COLO829 (cell line): ENCODE measurements around the gene PLAU.
A peak's percentile ranks its signal among the peaks of the same experiment; 100 is the strongest.
"Not testable (repeated sequence)": the region's sequence is repeated elsewhere in the genome, so short reads cannot be mapped to it uniquely, and the experiment has no call there.

Experiments used
- DNase-seq: peaks from one replicate; pipeline ENCODE4 v3.0.0; 2012; ENCODE audit warnings: low spot score

Gene PLAU

GRCh38 chr10:73922007-73922863, 11.3 kb downstream of the PLAU start:
- DNase-seq = no peak

GRCh38 chr10:73922864-73923133, 11.9 kb downstream of the PLAU start:
- no peak for DNase-seq

- DNase-seq = no peak
Observed at GRCh38 chr10:73923935-73924598, 13.1 kb downstream of the PLAU start.

- DNase-seq = no peak
Observed at GRCh38 chr10:73924935-73925334, 14.0 kb downstream of the PLAU start.

DNA sequence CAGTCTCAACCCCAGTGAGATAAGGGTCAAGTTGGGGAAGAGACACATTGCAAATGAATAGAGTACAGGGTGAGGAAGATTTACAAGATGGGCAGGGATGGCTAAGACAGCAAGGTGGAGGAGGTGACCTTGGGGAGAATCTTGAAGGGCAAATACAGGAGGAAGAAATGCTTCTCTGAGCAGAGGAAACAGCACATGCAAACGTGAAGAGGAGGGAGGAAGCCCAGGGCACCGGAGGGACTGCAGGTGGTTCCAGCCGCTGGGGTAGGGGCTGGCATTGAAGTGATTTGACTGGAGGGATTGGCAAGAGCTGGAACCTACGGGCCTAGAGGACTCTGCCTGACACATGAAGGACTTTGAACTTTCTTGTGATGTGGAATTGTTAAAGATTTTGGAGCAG, 14.6 kb downstream of the PLAU start:
- no peak for DNase-seq

- no peak for DNase-seq
Observed at GRCh38 chr10:73926152-73926764, 15.3 kb downstream of the PLAU start.

DNA sequence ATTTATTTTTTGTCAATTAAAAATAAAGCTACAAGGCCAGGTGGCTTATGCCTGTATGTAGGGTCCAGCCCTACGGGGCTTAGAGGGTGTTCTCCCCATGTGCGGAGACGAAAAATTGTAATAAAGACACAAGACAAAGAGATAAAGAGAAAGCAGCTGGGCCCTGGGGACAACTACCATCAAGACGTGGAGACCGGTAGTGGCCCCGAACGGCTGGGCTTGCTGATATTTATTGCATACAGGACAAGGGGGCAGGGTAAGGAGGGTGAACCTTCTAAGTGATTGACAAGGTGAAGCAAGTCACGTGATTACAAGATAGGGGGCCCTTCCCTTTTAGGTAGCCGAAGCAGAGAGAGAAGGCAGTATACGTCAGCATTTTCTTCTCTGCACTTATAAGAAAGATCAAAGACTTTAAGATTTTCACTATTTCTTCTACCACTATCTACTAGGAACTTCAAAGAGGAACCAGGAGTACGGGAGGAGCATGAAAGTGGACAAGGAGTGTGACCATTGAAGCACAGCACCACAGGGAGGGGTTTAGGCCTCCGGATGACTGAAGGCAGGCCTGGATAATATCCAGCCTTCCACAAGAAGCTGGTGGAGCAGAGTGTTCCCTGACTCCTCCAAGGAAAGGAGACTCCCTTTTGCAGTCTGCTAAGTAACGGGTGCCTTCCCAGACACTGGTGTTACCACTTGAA, 19.8 kb downstream of the PLAU start:
- not testable (repeated sequence) for DNase-seq

- no peak for DNase-seq
Observed at GRCh38 chr10:73931767-73932619, 21.1 kb downstream of the PLAU start.

DNA sequence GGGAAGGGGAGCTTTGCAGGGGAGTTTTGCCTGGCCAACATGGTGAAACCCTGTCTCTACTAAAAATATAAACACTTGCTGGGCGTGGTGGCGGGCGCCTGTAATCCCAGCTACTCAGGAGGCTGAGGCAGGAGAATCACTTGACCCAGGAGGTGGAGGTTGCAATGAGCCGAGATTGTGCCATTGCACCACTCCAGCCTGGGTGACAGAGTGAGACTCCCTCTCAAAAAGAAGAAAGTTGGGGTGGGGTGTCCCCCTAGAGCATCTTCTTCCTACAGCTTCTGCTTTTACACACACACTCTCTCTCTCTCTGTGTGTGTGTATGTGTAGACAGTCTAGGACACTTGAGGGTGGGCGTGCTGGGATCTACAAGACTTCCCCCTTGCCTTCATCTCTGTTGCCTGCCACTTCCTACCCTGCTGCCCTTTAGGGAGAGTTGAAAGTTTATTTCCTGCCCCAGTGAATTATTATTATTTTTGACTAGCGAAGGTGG, 21.7 kb downstream of the PLAU start:
- DNase-seq = no peak

- no peak for DNase-seq
Observed at GRCh38 chr10:73934074-73934473, 23.1 kb downstream of the PLAU start.

DNA sequence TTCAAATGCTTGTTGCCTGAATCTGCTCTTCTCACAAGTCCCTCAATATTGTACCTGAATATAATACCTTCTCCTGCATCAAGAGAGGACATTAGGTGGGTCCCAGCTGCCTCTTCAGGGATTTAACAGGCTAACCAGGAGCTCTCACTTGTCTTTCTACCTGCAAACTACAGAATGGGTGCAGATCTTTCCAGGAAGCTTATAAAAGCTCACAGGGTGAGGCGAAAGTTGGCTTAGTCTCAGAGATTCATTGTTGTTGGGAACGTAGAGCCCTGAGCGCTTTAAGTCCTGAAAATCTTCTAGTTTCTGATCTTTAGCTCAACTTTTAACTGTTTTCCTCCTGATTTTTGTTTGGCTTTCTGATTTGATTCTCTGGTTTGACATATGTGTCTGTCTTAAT, 25.0 kb downstream of the PLAU start:
- DNase-seq = no peak

DNA sequence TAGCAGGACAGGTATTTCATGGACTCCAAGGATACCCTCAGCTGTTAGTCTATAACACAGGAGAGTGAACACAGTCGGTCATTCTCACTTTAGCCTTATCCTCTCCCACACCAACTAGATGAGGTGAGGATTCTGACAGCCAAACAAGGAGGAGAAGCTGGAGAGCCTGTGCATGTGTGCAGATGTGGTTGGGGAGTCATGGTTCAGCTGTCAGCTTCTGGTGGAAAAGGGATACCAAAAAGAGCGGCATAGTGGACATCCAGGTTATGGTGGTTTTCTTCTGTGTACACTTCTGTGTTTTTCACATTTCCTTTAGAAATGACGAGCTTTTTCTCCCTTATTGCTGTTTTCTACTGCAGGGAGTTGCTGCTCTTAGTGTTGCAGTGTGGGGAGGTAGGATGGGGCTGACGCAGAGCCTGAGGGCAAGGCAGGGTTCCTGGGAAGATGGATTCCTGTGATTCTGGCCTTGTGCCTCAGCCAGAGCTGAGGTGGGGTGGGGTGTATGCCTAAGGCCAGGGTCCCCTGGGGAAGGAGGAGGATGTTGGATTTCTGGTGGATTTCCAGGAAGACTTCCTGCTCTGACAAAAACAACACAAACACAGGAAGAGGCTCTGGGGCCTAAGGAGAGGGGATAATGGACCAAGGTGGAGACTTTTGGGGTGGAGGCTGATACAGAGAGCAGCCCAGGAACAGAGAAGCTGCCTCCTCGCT, 26.6 kb downstream of the PLAU start:
- no peak for DNase-seq

GRCh38 chr10:73940634-73941221, 29.8 kb downstream of the PLAU start:
- DNase-seq = peak; percentile 26

DNA sequence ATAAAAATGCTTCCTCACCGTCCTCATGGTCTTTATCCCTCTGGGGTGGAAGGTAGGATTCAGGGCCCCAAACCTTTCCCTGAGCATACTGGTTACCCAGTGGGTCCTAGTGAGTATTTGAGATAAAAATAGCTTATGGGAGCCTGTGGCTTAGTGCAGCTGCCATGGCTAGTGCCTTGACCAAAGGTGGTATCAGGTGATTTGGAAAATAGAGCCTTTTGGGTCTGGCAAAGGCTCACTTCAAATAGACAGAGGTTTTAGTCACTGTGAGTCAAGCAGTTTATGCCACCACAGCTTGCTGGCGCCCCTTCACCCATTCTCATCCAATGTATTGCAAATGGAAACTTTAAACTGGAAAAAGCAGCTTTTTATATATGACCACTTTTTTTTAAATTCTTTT, 30.4 kb downstream of the PLAU start:
- no peak for DNase-seq

DNA sequence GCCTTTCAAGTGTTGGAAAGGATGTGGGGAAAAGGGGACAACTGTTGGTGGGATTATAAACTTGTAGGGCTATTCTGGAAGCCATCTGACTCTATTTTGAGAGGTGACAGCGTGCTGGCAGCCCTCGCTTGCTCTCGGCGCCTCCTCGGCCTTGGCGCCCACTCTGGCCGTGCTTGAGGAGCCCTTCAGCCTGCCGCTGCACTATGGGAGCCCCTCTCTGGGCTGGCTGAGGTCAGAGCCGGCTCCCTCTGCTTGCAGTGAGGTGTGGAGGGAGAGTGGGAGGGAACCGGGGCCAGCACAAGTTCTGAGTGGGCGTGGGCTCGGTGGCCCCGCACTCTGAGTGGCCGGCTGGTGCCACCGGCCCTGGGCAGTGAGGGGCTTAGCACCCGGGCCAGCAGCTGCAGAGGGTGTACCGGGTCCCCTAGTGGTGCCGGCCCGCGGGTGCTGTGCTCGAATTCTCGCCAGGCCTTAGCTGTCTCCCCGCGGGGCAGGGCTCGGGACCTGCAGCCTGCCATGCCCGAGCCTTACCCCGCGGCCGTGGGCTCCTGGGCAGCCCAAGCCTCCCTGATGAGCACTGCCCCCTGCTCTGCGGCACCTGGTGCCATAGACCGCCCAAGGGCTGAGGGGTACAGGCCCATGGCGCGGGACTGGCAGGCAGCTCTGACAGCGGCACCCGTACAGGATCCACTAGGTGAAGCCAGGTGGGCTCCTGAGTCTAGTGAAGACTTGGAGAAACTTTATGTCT, 33.6 kb downstream of the PLAU start:
- no peak for DNase-seq

GRCh38 chr10:73946253-73947145, 35.6 kb downstream of the PLAU start:
- no peak for DNase-seq

DNA sequence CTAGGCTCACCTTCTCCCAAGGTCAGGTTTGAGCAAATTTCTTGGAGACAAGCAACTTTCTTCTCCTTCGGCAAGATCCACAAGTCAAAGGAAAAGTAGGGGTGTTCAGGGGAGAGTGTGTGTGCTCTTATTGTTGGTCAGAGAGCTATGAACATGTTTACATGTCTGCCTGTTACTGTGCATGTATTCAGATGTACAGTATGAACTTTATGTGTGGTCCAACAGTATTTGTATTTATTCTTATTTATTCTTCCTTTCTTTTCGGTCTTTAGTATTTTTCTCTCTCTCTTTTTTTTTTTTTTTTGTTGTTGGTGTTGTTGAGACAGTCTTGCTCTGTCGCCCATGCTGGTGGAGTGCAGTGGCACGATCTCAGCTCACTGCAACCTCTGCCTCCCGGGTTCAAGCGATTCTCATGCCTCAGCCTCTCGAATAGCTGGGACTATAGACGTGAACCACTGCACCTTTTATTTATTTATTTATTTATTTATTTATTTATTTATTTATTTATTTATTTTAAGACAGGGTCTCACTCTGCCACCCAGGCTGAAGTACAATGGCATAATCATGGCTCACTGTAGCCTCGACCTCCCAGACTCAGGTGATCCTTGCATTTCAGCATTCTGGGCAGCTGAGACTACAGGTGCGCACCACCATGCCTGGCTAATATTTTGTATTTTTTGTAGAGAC, 38.2 kb downstream of the PLAU start:
- no peak for DNase-seq
